ENCODE results near the gene SOD1.

DNA sequence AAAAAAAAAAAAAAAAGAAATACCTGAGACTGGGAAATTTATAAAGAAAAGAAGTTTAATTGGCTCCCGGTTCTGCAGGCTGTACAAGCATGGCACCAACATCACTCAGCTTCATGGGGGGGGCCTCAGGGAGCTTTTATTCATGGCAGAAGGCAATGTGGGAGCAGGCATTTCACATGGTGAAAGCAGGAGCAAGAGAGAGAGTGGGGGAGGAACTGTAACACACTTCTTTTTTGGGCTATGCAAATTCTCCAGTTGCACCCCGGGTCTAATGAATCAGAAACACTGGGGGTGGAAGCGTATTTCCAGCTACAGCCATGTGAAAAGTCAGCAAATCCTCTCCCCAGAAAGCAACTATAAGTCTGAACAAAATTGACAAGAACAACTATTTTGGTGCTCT, 11.8 kb upstream of the SOD1 start:
- no peak for TF ChIP-seq EZH2 (IDR thresholded peaks at IDR 0.05; ENCODE audit: borderline replicate concordance, insufficient read depth, low read depth, low read length, poor library complexity, severe bottlenecking)
- no peak for TF ChIP-seq CTCF (IDR thresholded peaks at IDR 0.05)
